Measurements from ENCODE around the gene LASP1NB.

LASP1NB gene

GRCh38 chr17:38970128-38970527 lies 44.7 kb downstream of the LASP1NB start:
- no peak for DNase-seq

- DNase-seq, result no peak
Observed at GRCh38 chr17:38970804-38971203, 45.4 kb downstream of the LASP1NB start.

- peak; percentile 26 for DNase-seq
Observed at GRCh38 chr17:38976187-38976551, 50.8 kb downstream of the LASP1NB start.

GRCh38 chr17:38978180-38978579 lies 52.8 kb downstream of the LASP1NB start:
- no peak for DNase-seq

Data from CD4-positive, alpha-beta T cell treated with Interleukin-17A for 1 hour (primary cell).